ENCODE data around the gene ABRAXAS1.

DNA sequence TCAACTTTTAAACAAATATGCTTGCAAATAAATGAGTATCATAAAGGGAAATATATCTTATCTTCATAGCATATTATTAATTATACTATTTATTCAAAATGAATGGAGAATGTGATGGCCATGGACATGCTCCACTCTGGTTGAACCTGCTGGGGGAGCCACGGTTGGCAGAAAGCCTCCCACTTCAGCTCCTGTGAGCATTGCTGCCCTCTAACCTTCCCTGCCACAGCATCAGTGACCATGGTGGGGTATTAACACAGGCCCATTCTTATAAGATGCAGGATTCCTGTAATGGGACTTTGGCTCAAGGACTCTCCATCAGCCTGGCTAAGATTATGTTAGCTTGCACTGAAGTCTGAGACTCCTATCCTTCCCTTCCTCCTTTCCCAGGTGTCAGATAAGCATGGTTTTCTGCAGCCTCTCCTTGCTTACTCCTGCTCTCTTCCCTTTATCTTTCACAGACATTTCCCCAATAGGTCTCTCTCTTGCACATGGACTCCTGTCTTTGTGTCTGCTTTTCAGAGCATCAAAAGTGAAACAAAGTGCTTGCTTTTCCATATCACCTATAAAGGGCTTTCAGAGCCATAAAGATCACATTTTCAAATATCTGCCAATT lies 4.9 kb upstream of the ABRAXAS1 start:
- no peak for TF ChIP-seq RFX5 (IDR thresholded peaks at IDR 0.05; ENCODE audit: borderline replicate concordance, low read depth, low read length)
- TF ChIP-seq POLR2A (IDR thresholded peaks at IDR 0.05; ENCODE audit: control extremely low read depth in 1 of 2, low read depth in 2 of 2, low read length in 2 of 2) = no peak
- TF ChIP-seq POLR2AphosphoS5 (IDR thresholded peaks at IDR 0.05; ENCODE audit: low read depth, low read length) = no peak
- TF ChIP-seq ZNF274 (IDR thresholded peaks at IDR 0.05; ENCODE audit: borderline replicate concordance, extremely low read depth, low read length) = no peak
- TF ChIP-seq EGR1 (IDR thresholded peaks at IDR 0.05; ENCODE audit: borderline replicate concordance, low read depth, low read length) = no peak
- TF ChIP-seq CEBPB (IDR thresholded peaks at IDR 0.05; ENCODE audit: low read depth, low read length) = no peak

All from H1 (cell line).